Cerebellar cortex (tissue), 1 donor: ENCODE measurements around the gene INPP5F.

Experiments used
- DNase-seq: peaks from one replicate; pipeline ENCODE4 v3.0.0-alpha.2; 2015; ENCODE audit warnings: low spot score

INPP5F gene

DNA sequence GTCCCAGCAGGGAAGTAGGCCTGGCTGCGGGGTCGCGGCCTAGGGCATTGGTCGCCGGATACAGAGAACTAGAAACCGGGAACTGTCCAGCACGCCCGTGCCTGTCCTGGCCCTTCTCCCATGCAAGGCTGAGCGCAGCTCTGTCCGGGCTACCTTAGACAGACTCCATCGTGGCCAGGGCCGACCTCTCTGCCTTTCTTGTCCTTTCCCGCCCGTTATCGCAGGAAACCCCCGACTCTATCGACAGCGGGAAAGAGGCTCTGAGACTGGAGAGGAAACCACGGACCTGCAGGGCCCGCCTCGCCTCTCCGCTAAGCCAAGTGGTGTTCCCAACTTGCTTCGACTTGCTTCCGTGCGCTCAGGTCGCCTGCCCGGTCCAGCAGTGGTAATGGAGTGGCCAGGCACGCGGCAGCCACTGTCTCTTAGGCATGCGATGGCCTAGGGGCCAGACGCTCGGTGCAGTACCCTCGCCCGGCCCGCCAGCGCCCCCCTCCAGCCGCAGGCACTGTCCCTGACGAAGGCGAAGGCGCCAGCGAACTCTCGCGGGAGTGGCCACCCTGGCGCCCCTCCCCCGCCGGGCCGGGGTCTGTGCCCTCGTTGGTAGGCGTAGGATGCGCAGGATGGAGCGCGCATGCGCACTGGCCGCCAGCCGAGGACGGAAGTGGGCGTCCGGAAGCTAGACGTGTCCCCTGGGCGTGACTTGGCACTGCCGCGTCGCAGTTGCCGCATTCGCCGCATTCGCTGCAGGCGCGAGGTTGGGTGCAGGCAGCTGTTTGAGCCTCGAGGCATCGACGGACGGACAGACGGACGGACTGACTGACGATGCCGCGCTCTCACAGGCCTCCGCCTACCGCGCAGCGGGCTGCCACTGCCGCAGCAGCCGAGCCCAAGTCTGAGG lies 92.4 kb downstream of the INPP5F start:
- peak; percentile 55 for DNase-seq

DNA sequence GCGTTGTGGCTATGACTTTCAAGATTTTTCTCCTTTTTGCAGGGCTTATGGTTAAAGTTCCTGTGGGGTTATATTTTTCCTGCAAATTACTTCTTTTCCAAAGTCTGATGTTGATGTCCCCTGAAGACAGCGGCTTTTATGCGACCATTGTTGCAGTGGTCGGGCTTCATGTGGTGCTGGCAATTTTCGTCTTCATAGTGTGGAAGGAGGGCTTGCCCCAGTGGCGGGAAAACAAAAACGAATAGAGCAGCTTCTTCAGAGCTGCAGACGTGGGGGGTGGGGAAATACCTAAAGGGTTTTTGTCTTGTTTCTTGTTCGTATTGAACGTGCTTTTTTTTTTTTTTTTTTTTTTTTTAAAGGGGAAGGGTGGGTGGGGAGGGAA lies 93.0 kb downstream of the INPP5F start:
- DNase-seq: peak; percentile 47

DNA sequence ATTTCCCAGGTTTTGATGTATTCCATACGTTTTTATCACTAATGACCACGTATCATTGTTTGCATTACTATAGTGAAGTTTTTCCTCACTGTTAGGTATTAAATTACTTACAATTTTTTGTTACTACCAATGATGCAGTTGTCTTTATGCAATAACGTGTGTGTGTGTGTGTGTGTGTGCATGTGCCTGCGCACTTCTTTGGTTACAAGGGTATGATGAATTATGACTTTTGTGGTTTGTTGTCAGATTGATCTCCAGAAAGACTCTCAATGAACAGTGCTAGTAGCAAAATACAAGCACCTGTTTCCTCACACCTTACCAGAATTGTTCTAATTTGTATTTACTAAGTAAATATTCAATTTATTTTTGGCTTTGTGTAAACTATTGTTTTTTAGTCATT lies 95.3 kb downstream of the INPP5F start:
- DNase-seq: no peak

DNA sequence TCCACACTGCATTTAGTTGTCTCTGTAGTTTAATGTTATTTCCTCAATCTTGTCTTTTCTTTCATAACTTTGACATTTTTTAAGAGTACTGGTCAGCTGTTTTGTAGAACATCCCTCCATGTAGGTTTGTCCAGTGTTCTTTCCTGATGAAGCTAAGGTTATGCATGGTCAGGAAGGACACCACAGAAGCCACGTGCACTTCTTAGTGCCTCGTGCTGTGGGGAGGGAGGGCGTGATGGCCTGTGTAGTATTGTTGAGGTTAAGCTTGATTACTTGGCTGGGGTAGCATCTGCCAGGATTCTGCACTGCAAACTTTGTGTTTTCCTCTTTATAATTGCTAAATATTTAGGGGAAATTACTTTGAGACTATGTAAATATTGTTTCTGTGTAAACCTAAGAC lies 98.4 kb downstream of the INPP5F start:
- no peak for DNase-seq

DNA sequence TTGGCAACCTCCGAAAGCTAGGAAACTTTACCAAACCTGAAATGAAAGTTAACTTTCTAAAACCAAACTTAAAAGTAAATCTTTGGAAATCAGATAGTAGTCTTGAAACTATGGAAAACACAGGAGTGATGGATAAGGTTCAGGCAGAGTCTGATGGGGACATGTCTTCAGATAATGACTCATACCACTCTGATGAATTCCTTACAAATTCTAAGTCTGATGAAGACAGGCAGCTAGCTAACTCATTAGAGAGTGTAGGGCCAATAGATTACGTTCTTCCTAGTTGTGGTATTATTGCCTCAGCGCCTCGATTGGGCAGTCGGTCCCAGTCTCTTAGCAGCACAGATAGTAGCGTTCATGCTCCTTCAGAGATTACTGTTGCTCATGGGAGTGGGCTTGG lies 100.9 kb downstream of the INPP5F start:
- no peak for DNase-seq

DNA sequence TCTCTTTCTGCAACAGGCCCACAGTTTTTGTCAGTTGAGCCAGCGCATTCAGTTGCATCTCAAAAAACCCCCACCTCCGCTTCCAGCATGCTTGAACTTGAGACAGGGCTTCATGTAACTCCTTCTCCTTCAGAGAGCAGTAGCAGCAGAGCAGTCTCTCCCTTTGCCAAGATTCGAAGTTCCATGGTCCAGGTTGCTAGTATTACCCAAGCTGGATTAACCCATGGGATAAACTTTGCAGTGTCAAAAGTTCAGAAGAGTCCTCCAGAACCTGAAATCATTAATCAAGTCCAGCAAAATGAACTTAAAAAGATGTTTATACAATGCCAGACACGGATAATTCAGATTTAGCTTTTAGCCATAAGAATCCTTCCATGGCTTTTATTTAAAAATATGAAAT lies 101.6 kb downstream of the INPP5F start:
- DNase-seq: no peak

DNA sequence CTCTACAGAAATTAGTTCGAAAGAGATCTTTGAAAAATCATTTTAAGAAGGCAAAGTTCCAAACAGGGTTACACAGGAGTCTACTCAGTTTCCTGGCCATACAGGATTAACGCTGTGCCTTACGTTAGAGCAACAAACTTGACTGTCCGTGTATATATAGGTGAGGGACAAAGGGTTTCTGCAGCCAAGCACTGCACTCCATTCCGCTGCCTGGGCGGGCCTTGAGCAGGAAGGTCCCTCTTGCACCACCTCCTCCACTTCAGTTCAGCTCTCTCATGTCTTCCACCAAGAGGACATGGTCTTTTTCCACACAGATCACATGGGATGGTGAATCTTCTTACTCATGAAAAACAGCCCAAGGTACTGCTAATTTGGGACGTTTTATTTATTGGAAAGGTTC lies 103.6 kb downstream of the INPP5F start:
- DNase-seq: no peak

DNA sequence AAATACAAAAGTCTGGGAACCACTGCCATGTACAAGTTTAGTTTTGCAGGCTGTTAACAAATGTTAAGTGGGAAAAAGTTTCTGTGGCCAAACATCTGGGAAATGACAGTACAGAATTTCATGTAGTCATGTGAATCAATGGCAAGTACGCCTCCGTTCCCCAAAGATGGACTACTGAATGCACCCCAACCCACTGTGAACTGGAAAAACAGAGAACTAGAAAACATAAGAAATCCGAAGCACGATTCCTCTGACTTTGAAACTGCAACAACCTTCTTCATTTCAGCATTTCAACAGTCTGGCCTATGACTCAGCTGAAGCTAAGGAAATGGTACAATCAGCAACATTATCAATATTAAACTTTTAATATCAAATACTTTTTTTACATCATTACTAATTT lies 105.0 kb downstream of the INPP5F start:
- no peak for DNase-seq

DNA sequence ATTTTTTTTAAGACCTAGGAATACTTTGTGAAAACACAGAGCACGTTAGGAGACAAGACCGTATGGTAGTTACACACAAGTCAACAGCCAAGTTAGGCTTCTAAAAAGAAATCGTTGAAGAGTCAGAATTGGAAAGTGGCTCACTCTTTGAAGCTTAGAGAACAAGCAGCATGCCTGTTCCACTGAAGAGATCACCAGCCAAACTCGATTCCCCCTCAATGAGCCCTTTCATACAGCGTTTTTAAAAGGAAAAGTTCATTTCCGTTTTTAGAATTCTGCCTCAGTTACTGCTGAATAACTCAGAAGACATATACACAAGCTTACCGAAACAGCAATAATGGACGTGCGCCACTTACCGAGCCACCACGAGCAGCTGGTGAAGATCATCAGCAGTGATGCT lies 105.8 kb downstream of the INPP5F start:
- no peak for DNase-seq

DNA sequence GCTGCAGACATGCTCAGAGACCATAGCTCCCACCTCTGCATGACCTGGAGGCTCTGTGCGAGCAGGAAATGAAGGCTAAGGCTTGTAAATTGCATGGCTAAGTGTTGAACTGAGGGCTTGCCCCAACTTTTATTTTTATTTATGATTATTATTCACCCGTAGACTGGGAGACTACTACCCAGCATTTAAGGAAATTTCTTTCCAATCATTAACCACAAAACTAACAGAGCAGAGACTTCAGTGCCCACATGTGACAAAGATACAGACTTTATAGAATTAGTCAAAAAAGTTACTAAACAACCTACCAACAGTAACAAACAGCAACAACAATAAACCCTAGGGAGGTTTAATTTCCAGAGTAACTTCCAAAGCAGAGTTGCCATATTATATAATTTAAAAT lies 107.1 kb downstream of the INPP5F start:
- no peak for DNase-seq

DNA sequence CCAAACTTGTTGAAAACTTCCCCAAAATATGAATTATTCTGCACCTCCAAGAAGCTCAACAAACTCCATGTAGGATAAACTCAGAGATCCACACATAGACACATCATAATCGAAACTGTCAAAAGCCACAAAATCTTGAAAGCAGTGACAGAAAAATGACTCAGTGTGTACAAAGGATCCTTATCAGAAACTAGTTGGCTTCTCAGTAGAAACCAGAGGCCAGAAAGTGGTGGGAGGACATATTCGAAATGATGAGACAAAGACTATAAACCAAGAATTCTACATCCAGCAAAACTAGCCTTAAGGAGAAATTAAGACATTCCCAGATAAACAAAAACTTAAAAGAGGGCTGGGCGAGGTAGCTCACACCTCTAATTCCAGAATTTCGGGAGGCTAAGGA lies 108.3 kb downstream of the INPP5F start:
- DNase-seq: no peak

DNA sequence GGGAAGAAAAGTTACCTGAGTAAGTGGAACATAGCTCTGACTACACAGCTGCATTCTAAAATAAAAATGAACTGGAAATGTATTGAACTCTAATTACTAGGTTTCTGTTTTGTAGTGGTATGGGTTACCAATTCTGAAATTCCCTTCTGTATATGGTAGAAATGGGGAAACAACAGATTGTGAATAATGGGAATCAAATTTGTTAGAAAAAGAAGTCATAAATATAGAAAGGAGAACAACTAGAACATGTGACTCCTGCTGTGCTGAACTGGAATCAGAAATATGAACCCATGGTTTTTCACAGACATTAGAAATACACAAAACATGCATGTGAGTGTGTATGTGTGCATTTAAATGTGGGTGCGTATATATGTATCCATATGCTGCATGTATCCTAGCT lies 119.8 kb downstream of the INPP5F start:
- DNase-seq: no peak

DNA sequence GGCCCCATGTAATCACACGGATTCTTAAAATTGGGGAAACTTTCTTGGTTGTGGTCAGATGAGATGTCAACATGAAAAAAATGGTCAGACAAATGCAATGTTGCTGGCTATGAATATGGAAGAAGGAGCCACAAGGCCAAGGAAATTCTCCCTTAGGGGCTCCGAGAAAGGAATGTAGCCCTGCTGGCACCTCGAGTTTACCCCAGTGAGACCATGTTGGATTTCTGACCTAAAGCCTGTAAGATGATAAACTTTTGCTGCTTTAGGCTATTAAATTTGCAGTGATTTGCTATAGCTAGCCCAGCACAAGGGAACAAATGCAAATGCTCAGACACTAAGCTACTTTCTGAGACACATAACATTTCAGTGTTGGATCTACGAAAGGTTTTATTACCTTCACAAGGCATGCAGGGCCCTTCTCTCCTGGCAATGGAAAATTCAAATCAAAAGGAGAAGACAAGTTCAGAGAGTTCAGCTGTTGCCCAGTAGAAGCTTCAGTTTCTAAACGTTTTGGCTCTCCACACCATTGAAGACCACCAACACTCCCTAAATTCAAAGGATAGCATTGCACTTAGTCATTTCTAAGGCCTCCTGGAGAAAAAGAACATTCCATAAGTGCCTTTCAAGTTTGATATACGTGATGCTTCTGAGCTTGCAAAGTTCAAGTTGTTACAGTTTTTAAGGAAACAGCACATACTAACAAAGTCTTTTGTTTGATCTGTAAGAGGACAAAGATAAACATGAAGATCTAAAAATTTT lies 123.4 kb downstream of the INPP5F start:
- DNase-seq: no peak

DNA sequence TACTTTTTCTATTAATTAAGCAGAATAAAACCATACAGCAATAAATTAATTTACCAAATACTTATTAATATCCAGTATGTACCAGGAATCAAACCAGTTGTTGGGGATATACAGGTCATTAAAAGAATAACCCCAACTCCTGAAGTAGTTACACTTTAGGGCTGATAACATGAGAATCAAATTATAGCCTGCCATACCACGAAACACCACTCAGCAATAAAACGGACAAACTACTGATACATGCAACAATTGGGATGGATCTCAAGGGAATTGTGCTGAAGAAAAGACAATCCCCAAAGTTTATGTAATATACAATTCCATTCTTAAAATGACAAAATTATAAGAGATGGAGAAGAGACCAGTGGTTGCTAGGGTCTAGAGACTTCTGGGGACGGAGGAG lies 124.1 kb downstream of the INPP5F start:
- no peak for DNase-seq

DNA sequence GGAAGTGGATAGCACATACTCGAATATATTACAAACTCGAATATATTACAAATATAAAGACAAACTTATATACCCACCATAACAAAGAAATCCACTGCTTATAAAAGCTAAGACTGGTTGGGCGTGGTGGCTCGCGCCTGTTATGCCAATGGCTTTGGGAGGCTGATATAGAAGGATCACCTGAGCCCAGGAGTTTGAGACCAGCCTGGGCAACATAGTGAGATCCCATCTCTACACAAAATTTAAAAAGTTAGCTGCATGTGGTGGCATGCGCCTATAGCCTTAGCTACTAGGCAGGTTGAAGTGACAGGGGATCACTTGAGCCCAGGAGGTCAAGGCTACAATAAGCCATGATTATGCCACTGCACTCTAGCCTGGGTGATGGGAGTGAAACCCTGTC lies 126.4 kb downstream of the INPP5F start:
- no peak for DNase-seq

DNA sequence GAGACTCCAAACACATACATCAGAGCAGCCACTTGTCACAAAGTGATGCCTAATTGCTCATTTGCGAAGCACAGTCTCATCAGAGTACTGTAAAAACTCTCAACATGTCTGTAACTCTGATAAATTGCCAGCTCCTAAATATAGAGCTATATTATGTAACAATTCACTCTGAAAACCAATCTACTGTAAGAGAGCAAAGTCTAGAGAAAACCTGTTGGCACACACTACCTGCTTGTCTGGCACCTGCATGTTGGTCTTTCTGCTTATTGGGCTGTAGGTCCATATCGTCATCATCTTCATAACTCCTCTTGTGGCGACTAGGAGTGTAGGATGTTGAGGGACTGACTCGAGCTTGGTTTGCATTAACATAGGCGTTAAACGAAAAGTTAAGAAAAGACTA lies 127.0 kb downstream of the INPP5F start:
- DNase-seq: peak; percentile 27

DNA sequence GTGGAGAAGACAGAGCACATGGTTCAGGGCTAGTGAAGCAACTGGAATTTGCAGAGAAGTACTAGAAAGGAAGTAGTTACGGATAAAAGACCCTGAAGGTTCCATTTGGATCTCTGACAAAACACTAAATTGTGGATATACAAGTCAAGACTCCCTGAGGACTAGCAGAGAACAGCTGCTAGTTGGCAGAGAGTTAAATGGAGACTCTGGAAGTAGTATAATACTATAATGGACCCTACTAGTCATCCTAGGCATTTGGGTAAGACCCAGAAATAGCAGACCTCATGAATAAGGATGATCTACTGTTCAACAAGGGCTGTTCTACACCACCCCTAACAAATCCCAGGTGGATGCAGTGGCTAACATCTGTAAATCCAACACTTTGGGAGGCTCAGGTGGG lies 127.7 kb downstream of the INPP5F start:
- no peak for DNase-seq

DNA sequence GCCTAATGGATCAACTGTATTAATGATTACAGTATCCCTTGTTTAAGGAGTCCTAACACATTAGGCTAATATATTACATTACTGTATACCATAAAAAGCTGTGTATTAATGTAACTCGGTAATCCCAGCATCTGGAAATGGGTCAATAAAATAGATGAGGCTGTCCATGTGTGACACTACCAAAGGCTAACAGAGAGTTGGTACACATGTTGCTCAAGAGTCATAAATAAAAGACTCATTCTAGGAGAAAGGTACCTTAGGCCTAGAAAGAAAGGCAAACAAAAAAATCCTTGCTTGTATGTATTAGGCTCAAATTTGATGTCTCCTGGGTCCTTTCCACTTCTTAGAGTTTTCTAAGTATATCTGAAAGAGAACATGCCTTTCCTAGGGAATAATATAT lies 132.2 kb downstream of the INPP5F start:
- no peak for DNase-seq

DNA sequence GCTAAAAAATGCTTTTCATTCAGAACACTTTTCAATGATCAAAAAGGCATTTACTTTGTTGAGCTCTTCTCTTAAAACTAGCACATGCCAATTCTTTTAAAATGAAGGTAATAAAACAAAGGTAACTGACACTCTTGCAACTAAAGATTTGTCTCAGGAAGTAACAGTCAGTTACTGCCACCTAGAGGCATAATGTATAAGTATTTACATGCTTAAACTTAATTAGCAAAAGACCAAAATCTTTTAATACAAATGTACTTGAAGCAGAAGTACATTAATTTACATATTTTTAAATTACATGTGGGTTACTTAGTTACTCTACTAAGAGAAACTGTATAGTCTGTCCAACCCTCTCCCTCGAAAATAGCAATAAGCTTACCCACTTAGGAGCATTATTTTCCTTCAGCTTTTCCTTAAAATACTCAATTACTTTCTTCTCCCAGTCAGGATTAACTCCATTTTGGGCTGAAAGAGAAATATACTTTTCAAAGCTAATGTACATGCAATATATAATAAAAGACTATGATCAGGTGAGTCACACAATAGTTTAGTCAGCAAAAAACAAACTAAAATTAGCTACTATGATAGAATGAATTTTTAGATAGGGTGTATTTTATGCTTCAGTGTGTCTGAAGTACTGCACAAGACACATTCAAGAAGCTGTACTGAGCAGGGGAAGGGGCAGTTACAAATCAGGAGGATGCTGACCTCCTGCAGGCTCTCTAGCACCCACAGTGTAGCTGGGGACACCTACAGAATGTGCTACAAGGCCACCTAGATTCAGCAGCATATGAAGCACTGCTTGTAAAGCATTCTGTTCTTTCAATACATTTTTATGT lies 133.8 kb downstream of the INPP5F start:
- peak; percentile 76 for DNase-seq

DNA sequence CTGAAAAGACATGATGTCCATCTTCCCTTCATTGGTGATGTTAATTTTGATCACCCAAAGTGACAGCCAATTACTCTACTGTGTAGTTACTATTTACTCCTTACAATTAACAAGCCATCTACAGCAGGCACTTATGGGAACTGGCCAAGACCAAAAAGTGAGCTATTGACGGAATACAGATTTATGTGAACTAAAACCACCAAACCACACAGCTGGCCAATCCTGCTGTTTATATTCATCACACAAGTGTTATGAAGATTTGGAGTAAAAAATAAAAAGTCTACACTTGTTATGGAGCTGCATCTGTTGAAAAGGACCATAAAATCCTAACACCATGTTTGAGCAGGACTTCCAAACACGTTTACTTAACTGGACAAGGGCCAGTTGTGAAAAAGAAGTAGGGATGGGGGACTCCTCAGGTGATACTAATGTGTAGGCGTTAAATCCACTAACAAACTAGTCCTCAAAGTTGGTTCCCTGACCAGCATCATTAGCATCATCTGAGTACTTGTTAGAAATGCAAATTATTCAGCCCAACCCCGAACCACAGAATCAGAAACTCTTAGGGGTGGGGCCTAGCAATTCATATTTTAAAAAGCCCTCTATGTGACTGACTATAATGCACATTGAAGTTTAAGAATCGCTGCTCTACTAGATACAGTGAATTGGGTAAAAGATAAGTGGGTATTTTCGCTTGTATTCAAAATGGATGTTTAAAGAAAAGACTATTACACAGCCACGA lies 135.2 kb downstream of the INPP5F start:
- DNase-seq: no peak

DNA sequence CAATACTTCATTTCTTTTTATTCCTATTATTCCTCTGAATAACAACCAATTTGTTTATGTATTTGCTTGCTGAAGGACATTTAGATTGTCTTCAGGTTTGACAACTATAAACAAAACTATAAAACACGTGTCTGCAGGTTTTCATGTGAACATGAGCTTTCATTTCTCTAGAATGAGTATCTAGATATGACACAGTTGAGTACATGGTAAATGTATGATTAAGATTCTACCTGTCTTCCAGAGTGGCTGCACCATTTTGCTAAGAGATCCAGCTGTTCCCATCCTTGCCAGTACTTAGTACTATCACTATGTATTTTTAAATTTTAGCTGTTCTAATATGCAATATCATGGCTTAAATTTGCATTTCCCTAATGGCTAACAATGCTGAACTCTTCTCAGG lies 136.7 kb downstream of the INPP5F start:
- no peak for DNase-seq
